Stimulated activated CD4-positive, alpha-beta T cell treated with anti-CD3 and anti-CD28 coated beads, Interleukin-2, amount 100 ng/mL, for 48 hours (primary cell): Measurements from ENCODE around the gene GATD1.
A peak's percentile ranks its signal among the peaks of the same experiment; 100 is the strongest.

Experiments
- DNase-seq, 2 donors: peaks; one replicate each; pipeline ENCODE4 v3.0.0-alpha.2; 2020

GATD1 gene

GRCh38 chr11:777288-778255 lies at the start of gene GATD1:
Gene GATD1 (minus strand): TSS chr11:777487. CDS start chr11:777462, 25 bp downstream.
- DNase-seq = peak; percentile 95

DNA sequence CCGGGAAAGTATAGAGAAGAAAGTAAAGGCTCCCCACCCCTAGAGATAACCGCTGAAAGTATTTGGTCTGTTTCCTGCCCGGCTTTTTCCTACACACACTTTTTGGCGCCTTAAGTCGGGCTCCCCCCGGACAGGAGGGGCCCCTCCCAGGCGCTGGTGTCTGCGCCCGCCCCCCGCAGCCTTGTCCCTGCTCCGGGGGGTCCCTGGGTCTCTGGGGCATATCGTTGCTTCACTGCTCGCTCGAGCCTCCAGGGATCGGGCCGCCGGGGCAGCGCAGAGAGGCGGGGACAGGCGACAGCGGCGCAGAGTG lies 49.5 kb upstream of the GATD1 start:
- DNase-seq = no peak

DNA sequence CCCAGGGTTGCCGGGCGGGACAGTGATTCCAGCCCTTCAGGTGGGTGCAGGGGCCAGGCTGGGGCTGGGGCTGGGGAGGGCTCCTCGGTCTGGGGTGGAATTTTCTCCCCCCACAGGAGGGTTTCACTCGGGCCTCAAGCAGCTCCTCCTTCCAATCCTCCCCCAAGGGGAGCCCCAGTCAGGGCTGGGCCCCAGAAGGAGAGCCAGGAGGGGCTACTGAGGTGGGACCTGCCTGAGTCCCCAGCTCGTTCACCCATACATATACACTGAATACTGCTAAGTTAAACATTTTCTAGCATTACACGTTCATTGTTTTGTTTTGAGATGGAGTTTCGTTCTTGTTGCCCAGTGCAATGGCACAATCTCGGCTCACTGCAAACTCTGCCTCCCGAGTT lies 48.9 kb upstream of the GATD1 start:
- no peak for DNase-seq

DNA sequence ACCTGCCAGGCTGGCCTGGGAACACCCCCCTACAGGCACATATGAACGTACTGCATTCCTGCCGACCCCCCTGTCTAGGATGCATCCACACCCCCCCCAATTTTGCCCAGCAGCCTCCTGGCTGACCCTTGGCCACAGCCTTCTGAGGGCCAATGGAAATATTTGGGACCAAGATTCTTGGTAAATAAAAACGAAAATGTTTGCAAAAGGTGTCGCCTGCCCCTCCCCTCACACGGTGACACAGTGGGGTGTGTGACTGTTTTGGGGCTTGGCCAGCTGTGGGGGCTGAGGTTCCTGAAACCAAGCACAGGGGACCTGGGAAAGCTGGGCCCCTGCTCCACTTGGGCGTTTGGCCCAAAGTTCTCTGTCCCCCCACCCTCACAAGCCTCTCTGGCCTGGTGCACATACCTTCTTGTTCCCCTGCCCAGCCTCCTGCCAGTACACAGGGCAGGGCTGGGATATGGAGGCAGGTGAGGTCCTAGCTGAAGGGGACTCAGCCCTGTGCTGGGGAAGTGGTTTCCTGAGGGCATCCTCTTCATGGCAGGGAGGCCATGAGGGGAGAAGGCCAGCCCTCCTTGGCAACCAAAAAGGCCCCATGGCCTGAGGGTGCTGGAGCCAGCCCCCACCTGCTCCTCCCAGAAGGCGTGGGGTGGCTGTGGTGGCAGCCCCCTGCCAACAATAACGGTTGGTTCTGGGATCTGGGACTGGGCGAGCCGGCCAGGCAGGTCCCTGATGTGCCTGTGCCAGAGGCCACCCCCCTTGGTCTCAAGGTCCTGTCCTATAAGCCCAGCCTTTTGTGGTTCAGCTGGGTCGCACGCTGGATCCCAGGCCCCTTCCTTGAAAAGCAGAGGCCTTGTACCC lies 48.3 kb upstream of the GATD1 start:
- no peak for DNase-seq

- DNase-seq = no peak
Observed at GRCh38 chr11:824942-825341, 47.7 kb upstream of the GATD1 start.

DNA sequence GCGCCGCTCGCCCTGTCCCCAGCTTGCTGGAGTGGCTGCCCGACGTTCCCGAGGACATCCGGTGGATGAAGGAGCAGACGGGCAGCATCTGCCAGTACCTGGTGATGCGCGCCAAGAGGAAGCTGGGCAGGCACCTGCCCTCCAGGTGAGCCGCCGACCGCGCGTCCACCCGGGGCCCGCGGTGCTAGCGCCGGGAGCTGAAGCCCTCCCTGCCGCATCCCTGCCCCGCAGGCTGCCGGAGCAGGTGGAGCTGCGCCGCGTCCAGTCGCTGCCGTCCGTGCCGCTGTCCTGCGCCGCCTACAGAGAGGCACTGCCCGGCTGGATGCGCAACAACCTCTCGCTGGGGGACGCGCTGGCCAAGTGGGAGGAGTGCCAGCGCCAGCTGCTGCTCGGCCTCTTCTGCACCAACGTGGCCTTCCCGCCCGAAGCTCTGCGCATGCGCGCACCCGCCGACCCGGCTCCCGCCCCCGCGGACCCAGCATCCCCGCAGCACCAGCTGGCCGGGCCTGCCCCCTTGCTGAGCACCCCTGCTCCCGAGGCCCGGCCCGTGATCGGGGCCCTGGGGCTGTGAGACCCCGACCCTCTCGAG lies 47.1 kb upstream of the GATD1 start:
- DNase-seq = no peak

DNA sequence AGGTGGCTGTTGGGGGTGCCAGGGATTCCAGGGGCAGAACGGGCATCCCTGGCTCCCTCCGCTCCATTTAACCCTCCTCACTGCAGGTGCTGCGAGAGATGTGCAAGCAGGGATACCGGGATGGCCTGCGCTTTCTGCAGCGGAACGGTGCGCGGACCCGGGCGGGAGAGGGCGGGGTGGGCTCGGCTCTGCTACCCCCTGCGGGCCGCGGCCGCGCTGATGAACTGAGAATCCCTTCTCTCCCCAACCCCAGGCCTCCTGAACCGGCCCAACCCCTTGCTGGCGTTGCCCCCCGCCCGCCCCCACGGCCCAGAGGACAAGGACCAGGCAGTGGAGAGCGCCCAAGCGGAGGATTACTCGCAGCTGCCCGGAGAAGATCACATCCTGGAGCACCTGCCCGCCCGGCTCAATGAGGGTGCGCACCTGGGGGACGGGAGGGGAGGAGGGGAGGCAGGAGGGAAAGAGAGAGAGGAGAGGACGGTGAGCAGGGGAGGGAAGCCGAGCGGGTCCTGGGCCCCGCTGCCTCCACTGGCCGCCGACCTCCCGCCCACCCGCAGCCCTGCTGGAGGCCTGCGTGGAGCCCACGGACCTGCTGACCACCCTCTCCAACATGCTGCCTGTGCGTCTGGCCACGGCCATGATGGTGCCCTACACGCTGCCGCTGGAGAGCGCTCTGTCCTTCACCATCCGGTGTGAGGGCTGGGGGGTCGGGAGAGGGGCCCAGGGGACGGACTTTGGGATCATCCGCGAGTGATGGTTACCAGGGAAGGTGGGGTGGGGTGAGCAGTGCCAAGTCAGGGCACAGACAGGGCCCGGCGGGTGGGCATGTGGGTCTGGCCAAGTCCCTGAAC lies 46.4 kb upstream of the GATD1 start:
- DNase-seq = no peak

DNA sequence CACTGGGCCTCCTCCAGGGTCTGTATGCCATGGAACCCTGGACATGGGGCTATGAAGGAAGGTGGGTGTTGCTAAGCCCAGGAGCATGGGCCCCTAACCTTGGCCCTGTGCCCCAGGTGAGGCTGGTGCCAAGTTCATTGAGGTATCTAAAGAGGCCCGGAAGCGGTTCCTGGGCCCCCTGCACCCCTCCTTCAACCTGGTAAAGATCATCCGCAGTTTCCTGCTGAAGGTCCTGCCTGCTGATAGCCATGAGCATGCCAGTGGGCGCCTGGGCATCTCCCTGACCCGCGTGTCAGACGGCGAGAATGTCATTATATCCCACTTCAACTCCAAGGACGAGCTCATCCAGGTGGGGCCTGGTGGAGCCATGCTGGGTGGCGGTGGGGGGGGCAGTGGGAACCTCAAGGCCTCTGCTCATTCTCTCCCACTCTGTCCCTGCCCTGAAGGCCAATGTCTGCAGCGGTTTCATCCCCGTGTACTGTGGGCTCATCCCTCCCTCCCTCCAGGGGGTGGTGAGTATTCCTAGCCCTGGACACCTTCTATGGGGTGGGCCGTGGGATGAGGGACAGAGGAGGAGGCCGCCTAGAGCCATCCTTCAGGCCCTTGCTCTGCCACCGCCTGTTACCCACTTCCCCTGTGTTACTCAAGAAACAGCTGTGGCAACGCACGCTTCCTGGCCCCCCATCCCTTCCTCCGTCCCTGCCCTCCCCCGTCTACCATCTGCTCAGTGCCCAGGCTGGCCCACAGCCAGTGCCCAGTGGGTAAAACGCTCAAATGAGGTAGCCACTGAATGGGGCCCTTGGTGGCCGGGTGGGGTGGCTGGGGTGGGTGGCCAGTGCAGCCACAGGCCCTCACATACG lies 44.5 kb upstream of the GATD1 start:
- no peak for DNase-seq

DNA sequence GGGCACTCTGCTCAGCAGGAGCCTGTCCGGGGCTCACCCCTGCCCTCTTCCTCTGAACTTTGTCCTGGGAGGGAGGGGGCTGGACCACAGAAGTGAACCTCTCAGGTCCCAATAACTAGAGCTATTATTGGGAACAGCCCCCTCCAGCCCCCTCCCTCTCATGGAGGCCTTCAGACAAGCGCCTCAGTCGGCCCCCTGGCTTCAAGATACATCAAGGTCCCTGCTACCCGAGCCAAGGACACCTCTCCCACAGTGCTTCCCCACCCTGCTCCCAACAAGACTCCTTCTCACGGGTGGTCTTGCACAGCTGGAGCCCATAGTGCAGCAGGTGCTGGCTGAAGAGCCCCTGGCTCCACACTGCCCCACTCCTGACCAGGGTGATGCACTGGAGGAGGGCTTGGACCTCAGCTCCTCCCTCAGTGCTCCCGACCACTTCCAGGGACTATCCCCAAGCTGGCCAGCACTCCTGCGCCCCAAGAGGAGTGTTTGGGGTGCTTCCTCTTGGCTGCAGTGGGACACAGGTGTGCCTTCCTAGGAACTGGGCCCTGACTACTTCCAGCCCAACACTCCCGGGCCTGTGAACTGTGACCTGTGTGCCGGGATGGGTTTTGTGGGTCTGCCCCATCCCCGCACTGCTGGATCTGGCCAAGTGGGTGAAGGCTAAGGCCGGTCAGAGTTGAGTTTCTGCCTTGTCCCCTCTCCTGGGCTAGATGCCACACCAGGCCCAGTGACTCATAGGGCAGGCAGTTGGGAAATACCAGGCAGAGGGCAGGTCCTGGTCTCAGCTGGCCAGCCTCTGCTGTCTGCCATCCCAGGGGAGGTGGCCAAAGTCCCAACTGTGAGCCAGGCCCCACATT lies 43.6 kb upstream of the GATD1 start:
- no peak for DNase-seq

- DNase-seq = peak; percentile 83 to 87
Observed at GRCh38 chr11:819943-820649, 42.8 kb upstream of the GATD1 start.

DNA sequence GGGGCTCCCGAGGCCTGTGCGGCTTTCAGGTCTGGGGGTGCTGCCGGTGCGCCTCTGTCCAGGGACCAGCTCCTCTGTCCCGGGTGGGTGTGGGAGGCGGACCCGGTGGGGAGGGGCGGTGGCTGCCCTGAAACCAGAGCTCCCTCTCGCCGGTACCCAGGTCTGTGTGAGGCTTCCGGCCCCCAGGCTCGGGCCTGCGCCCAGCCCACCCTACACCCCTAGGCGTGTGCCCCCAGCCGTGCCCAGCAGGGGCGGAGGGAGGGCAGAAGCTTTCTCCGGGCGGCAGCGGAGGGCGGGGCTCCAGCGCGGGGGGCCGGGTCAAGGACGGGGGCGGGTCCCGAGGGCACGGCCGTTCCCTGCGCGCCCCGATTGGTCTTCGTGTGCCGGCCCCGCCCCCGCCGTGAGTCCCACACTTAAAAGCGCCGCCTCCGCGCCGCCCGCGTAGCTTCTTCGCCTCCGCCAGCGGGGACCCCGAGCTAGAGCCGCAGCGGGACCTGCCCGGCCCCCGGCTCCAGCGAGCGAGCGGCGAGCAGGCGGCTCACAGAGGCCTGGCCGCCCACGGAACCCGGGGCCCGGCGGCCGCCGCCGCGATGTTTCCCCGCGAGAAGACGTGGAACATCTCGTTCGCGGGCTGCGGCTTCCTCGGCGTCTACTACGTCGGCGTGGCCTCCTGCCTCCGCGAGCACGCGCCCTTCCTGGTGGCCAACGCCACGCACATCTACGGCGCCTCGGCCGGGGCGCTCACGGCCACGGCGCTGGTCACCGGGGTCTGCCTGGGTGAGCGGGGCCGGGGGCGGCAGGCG lies 42.0 kb upstream of the GATD1 start:
- DNase-seq = peak; percentile 87 to 92

DNA sequence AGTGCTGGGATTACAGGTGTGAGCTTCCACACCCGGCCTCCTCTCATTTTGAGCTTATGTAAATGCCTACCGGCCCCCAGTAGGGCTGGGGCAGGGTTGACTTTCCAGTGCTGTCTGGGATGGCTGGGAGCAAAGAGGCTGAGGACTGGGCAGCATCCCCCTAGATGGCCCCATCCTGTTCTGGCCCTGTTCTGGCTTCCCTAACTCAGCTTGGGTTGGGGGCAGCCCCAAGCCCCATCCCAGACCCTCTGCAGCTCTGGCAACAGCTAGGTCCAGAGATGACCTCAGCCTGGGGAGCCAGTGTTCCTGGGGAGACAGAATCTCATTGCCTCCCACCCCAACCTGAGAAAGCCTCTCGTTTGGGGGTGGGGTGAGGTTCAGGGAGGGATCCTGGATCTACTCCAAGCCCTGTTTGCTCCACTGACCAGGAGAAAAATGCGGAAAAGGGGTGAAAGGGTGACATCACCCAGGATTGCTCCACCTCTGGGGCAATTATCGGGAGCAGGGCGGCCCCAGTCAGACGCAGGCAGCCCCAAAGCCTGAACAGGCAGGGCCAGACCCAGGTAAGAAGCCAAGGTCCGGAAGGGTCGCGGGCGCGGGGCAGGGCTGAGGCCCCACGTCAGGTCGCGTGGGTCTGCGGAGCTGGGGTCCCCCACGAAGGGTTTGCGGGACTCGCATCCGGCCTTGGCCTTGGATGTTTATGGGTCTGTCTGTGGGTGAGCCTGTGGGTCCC lies 41.3 kb upstream of the GATD1 start, which contains the start of gene PNPLA2:
Gene PNPLA2, plus strand, starts transcription at position 519 of the 733 bp plus-strand sequence. CDS start 805 bp downstream, outside the sequence.
- no peak for DNase-seq

GRCh38 chr11:816433-816779 lies 39.1 kb upstream of the GATD1 start:
- no peak for DNase-seq

DNA sequence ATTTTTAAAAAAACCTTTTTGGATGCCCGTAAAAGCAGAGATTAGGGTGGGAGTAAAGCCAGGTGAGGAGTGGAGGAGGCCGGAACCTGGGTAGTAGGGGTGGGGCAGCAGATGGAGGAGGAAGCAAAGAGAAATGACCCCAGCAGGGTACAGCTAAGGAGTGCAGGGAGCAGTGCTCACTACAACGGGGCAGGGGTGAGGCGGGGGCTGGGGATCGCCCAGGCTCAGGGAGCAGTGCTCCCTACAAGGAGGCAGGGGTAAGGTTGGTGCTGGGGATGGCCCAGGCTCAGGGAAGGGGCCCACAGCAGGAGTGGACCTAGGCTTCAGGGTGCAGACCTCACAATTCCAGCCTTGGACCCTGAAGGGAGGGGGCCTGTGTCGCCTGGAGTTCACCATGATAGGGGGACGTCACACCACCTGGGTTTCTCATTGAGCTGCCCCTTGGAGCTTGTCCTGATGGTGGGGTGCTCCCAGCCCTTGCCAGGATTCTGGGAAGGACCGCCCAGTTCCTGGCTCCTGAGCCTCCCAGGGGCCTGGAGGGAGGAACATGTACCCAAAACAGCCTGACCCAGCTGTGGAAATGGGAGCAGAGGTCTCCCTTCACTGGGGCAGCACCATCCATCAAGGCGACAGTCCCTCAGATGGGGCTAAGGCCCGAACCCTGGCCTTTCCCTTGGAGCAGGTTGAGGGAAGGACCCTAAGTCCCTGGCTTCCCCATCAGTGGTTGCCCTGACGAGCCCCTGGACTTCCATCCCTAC lies 38.6 kb upstream of the GATD1 start:
- no peak for DNase-seq

DNA sequence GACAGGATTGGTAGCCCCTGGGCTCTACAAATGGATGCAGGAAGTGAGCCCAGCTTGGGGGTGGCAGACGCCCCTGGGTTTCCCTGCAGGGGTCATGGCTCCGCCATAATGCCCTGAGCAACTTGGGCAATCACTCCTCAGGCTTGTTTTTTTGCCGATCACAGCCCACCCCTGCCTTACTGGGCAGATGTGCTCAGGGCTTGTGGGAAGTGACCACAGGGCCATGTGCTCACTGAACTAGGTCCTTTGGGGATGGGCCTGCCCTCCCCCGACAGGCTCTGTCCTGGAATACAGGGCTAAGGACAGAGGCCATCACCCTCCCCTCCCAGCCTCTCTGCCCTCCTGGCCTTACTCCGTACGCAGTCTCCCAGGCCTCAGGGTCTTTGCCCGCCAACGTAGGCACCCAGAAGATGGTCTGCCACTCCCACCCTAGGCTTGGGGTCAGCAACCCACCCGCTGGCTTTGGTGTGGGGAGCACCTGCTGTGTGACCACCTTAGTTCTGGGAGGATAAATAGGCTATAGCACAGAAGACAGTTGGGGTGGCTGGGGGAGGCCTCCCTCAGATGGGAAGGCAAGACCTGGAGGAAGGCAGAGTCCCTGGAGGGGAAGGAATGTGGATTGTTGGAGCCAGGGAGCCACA lies 36.3 kb upstream of the GATD1 start:
- no peak for DNase-seq

DNA sequence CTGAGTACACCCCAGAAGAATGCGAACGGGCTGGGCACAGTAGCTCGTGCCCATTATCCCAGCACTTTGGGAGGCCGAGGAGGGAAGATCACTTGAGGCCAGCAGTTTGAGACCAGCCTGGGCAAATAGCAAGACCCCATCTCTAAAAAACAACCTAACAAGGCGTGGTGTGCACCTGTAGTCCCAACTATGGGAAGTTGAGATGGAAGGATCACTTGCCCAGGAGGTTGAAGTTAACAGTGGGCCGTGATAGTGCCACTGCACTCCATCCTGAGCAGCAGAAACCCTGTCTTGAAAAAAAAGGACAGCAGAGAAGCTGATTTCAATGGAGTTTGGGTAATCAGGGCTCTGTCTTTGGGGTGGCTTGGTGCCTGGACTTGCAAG lies 35.8 kb upstream of the GATD1 start:
- DNase-seq = no peak

DNA sequence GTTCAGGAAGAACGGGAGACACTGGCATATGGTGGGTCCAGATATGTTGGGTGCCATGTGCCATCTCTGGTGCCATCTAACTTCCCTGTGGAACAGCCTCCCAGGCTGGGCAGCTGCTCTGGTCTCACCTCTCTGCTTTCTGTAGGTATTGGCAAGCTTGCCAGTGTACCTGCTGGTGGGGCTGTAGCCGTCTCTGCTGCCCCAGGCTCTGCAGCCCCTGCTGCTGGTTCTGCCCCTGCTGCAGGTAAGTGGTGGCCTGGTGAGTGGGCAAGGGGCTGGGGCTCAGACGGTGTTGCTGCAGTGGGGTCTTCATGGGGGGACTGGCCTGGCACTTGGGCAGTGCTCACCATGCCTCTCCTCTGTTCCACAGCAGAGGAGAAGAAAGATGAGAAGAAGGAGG lies 35.1 kb upstream of the GATD1 start:
- no peak for DNase-seq
